ENCODE measurements around the gene TFAP2D.
A peak's percentile ranks its signal among the peaks of the same experiment; 100 is the strongest.

TFAP2D gene

GRCh38 chr6:50720623-50721022 is 7.3 kb downstream of the TFAP2D start:
- DNase-seq (ENCODE audit: low spot score), result no peak

- no peak for DNase-seq (ENCODE audit: low spot score)
These were observed 8.7 kb downstream of the TFAP2D start for GRCh38 chr6:50721978-50722377.

GRCh38 chr6:50722829-50723554 is 9.7 kb downstream of the TFAP2D start:
- DNase-seq (ENCODE audit: low spot score), result no peak

GRCh38 chr6:50724381-50725124 is 11.2 kb downstream of the TFAP2D start:
- no peak for DNase-seq (ENCODE audit: low spot score)

- no peak for DNase-seq (ENCODE audit: low spot score)
These were observed 21.2 kb downstream of the TFAP2D start for GRCh38 chr6:50734488-50734887.

GRCh38 chr6:50742161-50742560 is 28.8 kb downstream of the TFAP2D start:
- no peak for DNase-seq (ENCODE audit: low spot score)

GRCh38 chr6:50744976-50745375 is 31.6 kb downstream of the TFAP2D start:
- peak; percentile 3 for DNase-seq (ENCODE audit: low spot score)

- no peak for DNase-seq (ENCODE audit: low spot score)
These were observed 49.5 kb downstream of the TFAP2D start for GRCh38 chr6:50762798-50763197.

- DNase-seq (ENCODE audit: low spot score), result no peak
These were observed 65.4 kb downstream of the TFAP2D start for GRCh38 chr6:50778696-50779095.

- no peak for DNase-seq (ENCODE audit: low spot score)
These were observed 67.1 kb downstream of the TFAP2D start for GRCh38 chr6:50780382-50780781.

- no peak for DNase-seq (ENCODE audit: low spot score)
These were observed 72.6 kb downstream of the TFAP2D start for GRCh38 chr6:50785921-50786320.

GRCh38 chr6:50791900-50792508 is 78.7 kb downstream of the TFAP2D start:
- peak; percentile 67 for DNase-seq (ENCODE audit: low spot score)

GRCh38 chr6:50792771-50793170 is 79.4 kb downstream of the TFAP2D start:
- no peak for DNase-seq (ENCODE audit: low spot score)

GRCh38 chr6:50795574-50795973 is 82.2 kb downstream of the TFAP2D start:
- no peak for DNase-seq (ENCODE audit: low spot score)

- no peak for DNase-seq (ENCODE audit: low spot score)
These were observed 91.0 kb downstream of the TFAP2D start for GRCh38 chr6:50804283-50804682.

- DNase-seq (ENCODE audit: low spot score), result no peak
These were observed 93.7 kb downstream of the TFAP2D start for GRCh38 chr6:50807035-50807434.

- DNase-seq (ENCODE audit: low spot score), result no peak
These were observed 102.2 kb downstream of the TFAP2D start for GRCh38 chr6:50815436-50816114.

GRCh38 chr6:50816115-50816675 is 102.9 kb downstream of the TFAP2D start:
- DNase-seq (ENCODE audit: low spot score), result peak; percentile 81

- no peak for DNase-seq (ENCODE audit: low spot score)
These were observed 103.8 kb downstream of the TFAP2D start for GRCh38 chr6:50816947-50817645.

- no peak for DNase-seq (ENCODE audit: low spot score)
These were observed 104.3 kb downstream of the TFAP2D start for GRCh38 chr6:50817646-50817950.

- DNase-seq (ENCODE audit: low spot score), result no peak
These were observed 104.7 kb downstream of the TFAP2D start for GRCh38 chr6:50818020-50818419.

GRCh38 chr6:50818673-50819072 is 105.3 kb downstream of the TFAP2D start, which contains the start of gene TFAP2B:
TFAP2B (plus strand) TSS chr6:50818871; CDS start chr6:50818892, 21 bp downstream.
- no peak for DNase-seq (ENCODE audit: low spot score)
